Lower leg skin (tissue), 4 donors: ENCODE data around the gene CNTNAP3. TPM values are rescaled to one million over a fixed set of nuclear protein-coding genes. Genes with fewer than 3 reads are reported as not detected.
"Not testable (repeated sequence)": the region's sequence is repeated elsewhere in the genome, so short reads cannot be mapped to it uniquely, and the experiment has no call there.

Experiments used
- DNase-seq, 2 donors: peaks; one replicate each; pipeline ENCODE4 v3.0.0-alpha.2; 2019; ENCODE audit warnings: low spot score in 2 of 2
- H3K4me3 ChIP-seq: fragments of 200-600 bp; sonication (generic); 2 replicates; pipeline ENCODE4 v1.5.1; 2017; ENCODE audit warnings: mild to moderate bottlenecking, low read depth; ENCODE audit not compliant: poor library complexity, severe bottlenecking
- POLR2A ChIP-seq, 2 donors: fragments of 450-650 bp; IDR thresholded peaks; one replicate each; pipeline ENCODE4 v1.6.1; 2016 to 2017; ENCODE audit warnings: antibody characterized with exemption in 2 of 2, mild to moderate bottlenecking in 1 of 2, moderate library complexity in 1 of 2
- WGBS, 2 donors: methylation state at CpG; one replicate each; pipeline ENCODE4 v1.1.5; 2018; 5-methylcytosine and 5-hydroxymethylcytosine counted together
- intact Hi-C: fragments of 100-400 bp; cut with DNase I; formaldehyde crosslinking; loops from one replicate; pipeline ENCODE4 v1.15.0; 2023; ENCODE audit warnings: low total_unique reads
- total RNA-seq, 4 donors: library from RNA; depleted of rRNA; stranded (reverse); fragments of >200 nt; gene quantifications; one replicate each; pipeline ENCODE4 v1.1.0, GENCODE V29; 2016
- TF ChIP-seq, protein P1 (sequence below), 3 donors: fragments of 450-650 bp; IDR thresholded peaks; one replicate each; pipeline ENCODE4 v1.5.1; 2016; ENCODE audit warnings: antibody characterized with exemption in 3 of 3, mild to moderate bottlenecking in 3 of 3, moderate library complexity in 2 of 3

The CNTNAP3 gene
- total RNA-seq, 4 donors from 2014 or later = 15.0 to 42.4 (median 20.2) TPM

DNA sequence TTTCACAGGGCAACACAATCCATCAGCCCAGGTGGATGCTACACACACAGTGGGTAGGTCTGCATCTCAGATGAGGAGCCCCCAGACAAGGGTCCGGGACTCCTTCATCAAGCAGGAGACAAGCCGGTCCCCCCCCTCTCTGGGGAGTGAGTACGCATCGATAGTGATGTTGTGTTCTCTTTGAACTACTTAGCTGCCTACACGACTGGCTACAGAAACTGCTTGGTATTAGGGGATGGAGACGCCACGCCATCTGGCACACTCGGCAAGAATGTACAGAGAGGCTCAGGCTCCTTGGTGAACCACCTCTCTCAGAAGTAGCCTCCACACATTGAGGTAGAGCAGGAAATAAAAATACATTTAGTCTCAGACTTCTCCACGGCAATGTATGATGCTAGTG lies 179.8 kb downstream of the CNTNAP3 start:
- DNase-seq = no peak
- intact Hi-C loops = no loop called here
- H3K4me3 ChIP-seq = no peak overlapping the region
- TF ChIP-seq POLR2A (IDR thresholded peaks at IDR 0.05) = no peak
- TF ChIP-seq, protein P1, sequence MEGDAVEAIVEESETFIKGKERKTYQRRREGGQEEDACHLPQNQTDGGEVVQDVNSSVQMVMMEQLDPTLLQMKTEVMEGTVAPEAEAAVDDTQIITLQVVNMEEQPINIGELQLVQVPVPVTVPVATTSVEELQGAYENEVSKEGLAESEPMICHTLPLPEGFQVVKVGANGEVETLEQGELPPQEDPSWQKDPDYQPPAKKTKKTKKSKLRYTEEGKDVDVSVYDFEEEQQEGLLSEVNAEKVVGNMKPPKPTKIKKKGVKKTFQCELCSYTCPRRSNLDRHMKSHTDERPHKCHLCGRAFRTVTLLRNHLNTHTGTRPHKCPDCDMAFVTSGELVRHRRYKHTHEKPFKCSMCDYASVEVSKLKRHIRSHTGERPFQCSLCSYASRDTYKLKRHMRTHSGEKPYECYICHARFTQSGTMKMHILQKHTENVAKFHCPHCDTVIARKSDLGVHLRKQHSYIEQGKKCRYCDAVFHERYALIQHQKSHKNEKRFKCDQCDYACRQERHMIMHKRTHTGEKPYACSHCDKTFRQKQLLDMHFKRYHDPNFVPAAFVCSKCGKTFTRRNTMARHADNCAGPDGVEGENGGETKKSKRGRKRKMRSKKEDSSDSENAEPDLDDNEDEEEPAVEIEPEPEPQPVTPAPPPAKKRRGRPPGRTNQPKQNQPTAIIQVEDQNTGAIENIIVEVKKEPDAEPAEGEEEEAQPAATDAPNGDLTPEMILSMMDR (IDR thresholded peaks at IDR 0.05) = no peak
- WGBS, 2 donors = 90 to 95% methylated on average over 9 of the region's 9 CpGs

DNA sequence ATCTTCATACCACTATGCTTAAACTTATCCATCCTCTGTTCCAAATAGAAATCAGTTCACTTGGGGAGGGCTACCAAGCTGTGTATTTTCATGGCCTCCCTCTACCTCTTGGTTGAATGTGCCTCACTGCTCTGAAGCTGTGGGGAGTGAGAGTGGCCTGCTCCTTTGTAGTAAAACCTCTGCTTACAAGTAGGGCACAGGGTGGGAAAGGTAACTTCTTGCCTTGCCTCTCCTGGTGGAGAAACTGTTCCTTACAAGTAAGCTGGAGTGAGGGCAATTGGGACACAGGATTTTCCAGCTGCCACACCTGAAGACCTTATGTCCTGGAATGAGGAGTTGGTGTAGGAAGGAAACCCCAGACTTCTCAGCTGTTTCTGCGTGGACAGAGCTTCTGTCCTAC lies 190.8 kb downstream of the CNTNAP3 start:
- H3K4me3 ChIP-seq, intact Hi-C loops, DNase-seq: not testable (repeated sequence)
- 83 to 92% methylated on average over 1 of the region's 1 CpG for WGBS, 2 donors

DNA sequence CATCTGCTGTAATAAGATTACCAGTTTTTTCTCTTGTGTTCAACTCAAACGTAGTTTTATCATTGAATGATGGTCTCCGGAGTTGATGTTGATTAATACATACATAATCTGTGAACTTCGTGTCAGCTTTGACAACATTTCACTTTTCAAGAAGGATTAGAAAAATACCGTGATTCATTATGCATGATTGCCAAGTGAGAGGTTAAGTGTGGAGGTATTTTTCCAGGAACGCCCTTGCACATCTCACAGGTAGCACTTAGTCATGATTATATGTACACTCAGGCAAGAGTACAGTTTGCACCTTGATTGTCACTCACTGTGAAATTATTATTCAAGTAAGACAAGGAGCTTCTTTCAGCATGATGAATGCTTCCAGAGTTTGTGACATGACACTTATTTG lies 202.7 kb downstream of the CNTNAP3 start:
- H3K4me3 ChIP-seq, DNase-seq, intact Hi-C loops: not testable (repeated sequence)
- WGBS, 2 donors = 75 to 84% methylated on average over 5 of the region's 5 CpGs

DNA sequence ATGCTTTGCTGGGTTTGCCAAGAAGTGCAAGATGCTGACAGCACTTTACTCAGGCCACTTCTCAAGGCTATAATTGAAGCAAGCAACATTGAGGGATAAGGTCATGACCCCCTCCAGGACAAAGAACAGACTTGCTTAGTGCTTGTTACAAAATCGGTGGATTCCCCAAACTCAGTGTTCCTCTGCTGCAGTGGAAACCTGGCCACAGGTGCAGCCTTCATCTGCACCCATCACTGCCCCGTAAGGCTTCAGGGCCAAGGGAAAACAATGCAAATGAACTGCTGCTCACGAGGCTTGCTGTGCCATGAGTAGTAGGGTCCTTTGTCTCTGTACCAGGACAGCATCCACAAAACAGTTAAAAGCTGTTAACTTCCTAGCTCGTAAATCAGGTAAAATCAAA lies 205.4 kb downstream of the CNTNAP3 start:
- H3K4me3 ChIP-seq, intact Hi-C loops, DNase-seq: not testable (repeated sequence)
- 62 to 71% methylated on average over 4 of the region's 4 CpGs for WGBS, 2 donors

DNA sequence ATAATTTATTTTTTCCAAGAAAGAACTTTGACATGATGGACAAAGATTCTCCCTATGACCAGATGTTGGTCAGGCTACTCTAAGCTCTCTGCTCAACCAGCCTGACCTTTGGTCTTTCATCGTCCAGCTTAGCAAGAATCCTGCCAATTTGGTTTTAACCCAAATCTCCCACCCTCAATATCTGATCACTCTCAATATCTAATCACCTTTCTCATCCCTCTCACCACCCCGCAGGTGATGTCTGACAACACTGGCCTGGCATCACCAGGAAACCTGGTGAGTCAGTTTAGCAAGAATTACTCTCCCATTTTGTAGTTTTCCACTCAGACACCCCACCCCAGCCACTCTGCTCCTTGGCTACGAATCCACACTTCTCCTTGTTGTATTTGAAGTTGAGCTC lies 207.9 kb downstream of the CNTNAP3 start:
- DNase-seq, intact Hi-C loops, H3K4me3 ChIP-seq: not testable (repeated sequence)
- 57 to 73% methylated on average over 3 of the region's 3 CpGs for WGBS, 2 donors

DNA sequence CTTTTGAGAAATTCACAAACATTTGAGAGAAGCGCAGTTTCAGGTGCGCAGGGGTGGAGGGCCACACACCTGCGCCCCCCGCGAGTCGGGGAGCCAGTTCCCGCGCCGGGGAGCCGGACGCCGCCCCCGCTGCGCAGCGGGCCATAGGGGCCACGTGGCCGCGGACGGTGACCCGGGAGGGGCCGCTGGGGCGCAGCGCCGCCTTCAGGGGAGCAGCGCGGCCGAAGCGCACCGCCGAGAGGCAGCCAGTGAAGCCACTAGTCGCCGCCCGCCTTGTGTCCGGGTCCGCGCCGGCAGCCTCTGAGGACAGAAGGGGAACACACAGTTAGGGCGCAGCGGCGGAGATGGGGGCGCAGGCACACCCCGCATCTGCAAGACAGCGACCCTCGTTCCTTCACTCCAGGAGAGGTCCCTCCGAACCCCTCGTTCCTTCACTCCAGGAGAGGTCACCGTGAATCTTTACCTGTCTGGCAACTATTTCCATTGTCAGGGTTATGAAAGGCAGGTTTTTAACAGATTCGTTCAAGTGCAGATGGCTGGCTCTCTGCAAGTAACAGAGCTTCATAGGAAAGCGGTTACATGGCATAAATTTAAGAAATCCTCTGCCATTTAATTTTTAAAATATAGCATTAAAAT lies 209.2 kb downstream of the CNTNAP3 start:
- intact Hi-C loops, H3K4me3 ChIP-seq, DNase-seq: not testable (repeated sequence)
- 7 to 21% methylated on average over 29 to 49 of the region's 49 CpGs for WGBS, 2 donors

DNA sequence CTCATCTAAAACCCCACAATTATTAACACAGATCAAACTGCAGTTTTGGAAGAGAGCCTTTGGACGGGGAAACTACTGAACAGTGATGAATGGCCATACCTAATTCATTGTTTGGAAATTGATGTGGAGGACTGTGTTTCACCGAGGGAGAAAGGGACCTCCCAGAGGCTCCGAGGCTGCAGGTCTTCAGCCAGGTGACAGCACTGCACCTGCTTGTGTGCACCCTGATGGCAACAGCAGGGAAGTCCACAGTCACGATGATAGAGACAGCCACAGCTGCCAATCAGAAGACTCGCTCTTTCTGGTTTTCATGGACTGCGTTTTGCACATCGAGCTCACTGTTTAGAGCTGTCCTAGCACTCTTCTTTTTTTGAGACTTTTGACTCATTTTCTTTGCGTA lies 214.4 kb downstream of the CNTNAP3 start:
- 89 to 91% methylated on average over 7 to 8 of the region's 8 CpGs for WGBS, 2 donors
- DNase-seq, H3K4me3 ChIP-seq, intact Hi-C loops: not testable (repeated sequence)

DNA sequence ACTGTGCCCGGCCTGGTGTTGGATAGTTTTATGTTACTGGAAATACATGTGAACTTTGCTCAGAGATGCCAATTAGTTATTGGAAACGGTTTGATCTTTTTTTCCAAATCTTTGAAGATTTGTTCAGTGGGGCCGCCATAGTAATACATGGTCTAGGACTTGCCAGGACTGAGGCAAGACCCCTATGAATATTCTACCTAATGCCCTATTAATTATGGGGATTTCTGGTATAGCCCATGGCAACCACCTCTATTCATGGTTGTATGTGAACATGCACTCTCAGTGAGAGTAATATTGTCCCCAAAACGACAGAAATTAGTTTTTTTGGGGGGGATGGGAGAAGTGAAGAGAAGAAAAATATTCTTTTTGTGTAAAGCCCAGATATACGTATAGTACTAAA lies 220.3 kb downstream of the CNTNAP3 start:
- WGBS, 2 donors = 86 to 87% methylated on average over 5 of the region's 5 CpGs
- DNase-seq, intact Hi-C loops, H3K4me3 ChIP-seq: not testable (repeated sequence)

DNA sequence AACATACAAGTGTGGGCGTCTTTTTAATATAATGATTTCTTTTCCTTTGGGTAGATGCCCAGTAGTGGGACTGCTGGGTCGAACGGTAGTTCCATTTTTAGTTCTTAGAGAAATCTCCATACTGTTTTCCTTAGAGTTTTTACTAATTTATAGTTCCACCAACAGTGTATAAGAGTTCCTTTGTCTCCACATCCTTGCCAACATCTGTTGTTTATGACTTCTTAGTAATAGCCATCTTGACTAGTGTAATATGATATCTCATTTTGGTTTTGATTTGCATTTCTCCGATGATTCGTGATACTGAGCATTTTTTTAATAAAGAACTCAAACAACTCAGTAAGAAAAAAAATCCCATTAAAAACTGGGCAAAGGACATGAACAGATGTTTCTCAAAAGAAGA lies 225.0 kb downstream of the CNTNAP3 start:
- DNase-seq, H3K4me3 ChIP-seq, intact Hi-C loops: not testable (repeated sequence)
- 58 to 61% methylated on average over 5 of the region's 5 CpGs for WGBS, 2 donors

DNA sequence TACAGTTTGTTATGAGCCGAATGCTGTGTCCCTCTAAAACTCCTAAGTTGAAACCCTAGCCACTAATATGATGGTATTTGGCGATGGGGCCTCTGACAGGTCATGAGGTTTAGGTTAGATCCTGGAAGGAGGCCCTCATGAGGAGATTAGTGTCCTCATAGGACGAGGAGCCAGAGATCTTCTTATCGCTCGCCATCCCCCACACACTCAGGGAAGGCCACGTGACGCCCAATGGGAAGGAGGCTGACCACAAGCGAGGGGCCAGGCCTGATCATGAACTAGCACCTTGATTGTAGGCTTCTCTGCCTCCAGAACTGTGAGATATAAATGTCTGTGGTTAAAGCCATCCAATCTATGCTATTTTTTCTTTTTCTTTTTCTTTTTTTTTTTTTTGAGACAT lies 233.5 kb downstream of the CNTNAP3 start:
- intact Hi-C loops, DNase-seq, H3K4me3 ChIP-seq: not testable (repeated sequence)
- WGBS, 2 donors = 91 to 92% methylated on average over 8 of the region's 8 CpGs

DNA sequence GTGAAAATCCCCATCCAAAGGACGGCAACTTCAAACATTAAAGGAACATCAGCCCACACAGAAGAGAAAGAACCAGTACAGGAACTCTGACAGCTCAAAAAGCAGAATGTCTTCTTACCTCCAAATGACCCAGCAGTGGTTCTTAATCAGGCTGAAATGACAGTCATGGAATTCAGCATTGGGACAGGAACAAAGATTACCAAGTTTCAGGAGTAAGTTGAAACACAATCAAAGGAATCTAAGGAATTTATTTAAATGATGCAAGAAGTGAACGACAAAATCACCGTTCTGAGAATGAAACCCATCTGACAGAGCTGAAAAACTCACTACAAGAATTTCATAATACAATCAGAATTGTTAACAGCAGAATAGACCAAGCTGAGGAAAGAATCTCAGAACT lies 241.1 kb downstream of the CNTNAP3 start:
- WGBS, 2 donors = 31 to 37% methylated on average over 3 of the region's 3 CpGs

DNA sequence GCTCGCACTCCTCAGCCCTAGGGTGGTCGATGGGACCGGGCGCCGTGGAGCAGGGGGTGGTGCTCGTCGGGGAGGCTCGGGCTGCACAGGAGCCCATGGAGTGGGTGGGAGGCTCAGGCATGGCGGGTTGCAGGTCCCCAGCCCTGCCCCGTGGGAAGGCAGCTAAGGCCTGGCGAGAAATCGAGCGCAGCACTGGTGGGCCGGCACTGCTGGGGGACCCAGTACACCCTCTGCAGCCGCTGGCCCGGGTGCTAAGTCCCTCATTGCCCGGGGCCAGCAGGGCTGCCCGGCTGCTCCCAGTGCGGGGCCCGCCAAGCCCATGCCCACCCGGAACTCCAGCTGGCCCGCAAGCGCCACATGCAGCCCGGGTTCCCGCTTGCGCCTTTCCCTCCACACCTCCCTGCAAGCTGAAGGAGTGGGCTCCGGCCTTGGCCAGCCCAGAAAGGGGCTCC lies 245.6 kb downstream of the CNTNAP3 start:
- H3K4me3 ChIP-seq, DNase-seq, intact Hi-C loops: not testable (repeated sequence)
- 90% methylated on average over 27 of the region's 27 CpGs for WGBS, 2 donors

More for the DNA sequence above, 241.1 kb downstream of the CNTNAP3 start:
- DNase-seq, intact Hi-C loops, H3K4me3 ChIP-seq: not testable (repeated sequence)

DNA sequence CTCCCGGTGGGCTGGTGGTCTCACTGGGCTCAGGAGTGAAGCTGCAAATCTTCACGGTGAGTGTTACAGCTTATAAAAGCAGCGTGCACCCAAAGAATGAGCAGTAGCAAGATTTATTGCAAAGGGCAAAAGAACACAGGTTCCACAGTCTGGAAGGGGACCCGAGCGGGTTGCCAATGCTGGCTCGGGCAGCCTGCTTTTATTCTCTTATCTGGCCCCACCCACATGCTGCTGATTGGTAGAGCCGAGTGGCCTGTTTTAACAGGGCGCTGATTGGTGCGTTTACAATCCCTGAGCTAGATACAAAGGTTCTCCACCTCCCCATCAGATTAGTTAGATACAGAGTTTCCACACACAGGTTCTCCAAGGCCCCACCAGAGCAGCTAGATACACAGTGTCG lies 246.2 kb downstream of the CNTNAP3 start:
- H3K4me3 ChIP-seq, intact Hi-C loops, DNase-seq: not testable (repeated sequence)
- WGBS, 2 donors = 90% methylated on average over 10 of the region's 10 CpGs

DNA sequence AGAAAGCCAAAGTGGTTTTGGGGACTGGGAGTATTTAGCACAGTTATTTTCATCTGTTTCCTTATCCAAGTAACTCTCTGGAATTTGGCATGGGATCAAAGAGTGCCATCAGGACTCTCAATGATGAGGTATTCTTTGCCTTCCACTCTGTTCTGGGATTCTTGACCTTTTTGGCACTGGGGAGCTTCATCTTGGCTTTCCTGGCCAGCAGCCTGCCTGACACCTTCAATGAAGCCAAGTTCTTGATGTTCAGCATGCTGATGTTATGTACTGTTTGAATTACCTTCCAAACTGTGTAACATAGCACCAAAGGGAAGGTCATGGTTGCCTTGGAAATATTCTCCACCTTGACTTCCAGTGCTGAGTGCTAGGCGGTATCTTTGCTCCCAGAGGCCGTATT lies 248.8 kb downstream of the CNTNAP3 start:
- intact Hi-C loops, H3K4me3 ChIP-seq, DNase-seq: not testable (repeated sequence)
- WGBS, 2 donors = 38 to 48% methylated on average over 2 of the region's 2 CpGs

DNA sequence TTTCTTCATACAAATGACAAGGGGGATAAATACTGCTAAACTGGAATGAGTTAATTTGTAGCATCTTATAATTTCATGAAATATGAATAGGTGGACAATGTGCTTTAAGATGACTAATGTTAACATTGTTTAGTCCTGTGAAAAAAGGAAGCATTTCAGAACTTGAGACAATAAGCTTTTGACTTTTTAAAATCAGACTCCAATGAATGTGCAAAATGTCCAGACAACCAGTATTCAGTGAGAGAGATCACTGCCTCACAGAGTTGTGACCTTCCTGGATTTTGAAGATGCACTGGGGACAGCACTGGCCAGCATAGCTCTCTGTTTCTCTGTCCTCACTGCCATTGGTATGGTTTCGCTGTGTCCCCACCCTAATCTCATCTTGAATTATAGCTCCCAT lies 249.7 kb downstream of the CNTNAP3 start:
- H3K4me3 ChIP-seq, intact Hi-C loops, DNase-seq: not testable (repeated sequence)
- WGBS, 2 donors = 81 to 90% methylated on average over 1 of the region's 1 CpG
